Brain pericyte (primary cell): ENCODE results near the gene CD300LG.

ENCODE experiments used
- DNase-seq: peaks from one replicate; pipeline ENCODE4 v3.0.0-alpha.2; 2012; ENCODE audit warnings: low read depth, low spot score

CD300LG gene

GRCh38 chr17:43905985-43906852, 59.2 kb downstream of the CD300LG start:
- DNase-seq = no peak

- DNase-seq = no peak
Observed at GRCh38 chr17:43906951-43907424, 60.0 kb downstream of the CD300LG start.

GRCh38 chr17:43907425-43907981, 60.5 kb downstream of the CD300LG start, which contains the start of gene MPP2:
TSS of gene MPP2 (minus strand) at chr17:43907536. CDS start at chr17:43904460, 3,076 bp downstream.
- DNase-seq = peak; percentile 24

GRCh38 chr17:43907998-43908721, 61.2 kb downstream of the CD300LG start:
- no peak for DNase-seq

- DNase-seq = no peak
Observed at GRCh38 chr17:43909537-43910231, 62.7 kb downstream of the CD300LG start.

- DNase-seq = no peak
Observed at GRCh38 chr17:43911904-43912303, 64.9 kb downstream of the CD300LG start.

- DNase-seq = no peak
Observed at GRCh38 chr17:43912635-43913304, 65.8 kb downstream of the CD300LG start.
